GM12878 (cell line): Measurements from ENCODE around the gene NIN. TPM values are rescaled to one million over a fixed set of nuclear protein-coding genes. Genes with fewer than 3 reads are reported as not detected.
A peak's percentile ranks its signal among the peaks of the same experiment; 100 is the strongest.

Source experiments
- ATAC-seq: fragments of 200-7000 bp; cut with Tn5 transposase; 3 replicates; pipeline ENCODE4 v1.9.1; 2020; ENCODE audit warnings: mild to moderate bottlenecking, moderate library complexity
- BruUV-seq: library from RNA; stranded (reverse); fragments of 400-500 nt; replicated peaks from 2 replicates; lab custom pipeline; 2021; lab: Mats Ljungman, UMichigan
- CTCF ChIA-PET: fragments of 300-600 bp; sonication (Branson Sonifier 250); formaldehyde crosslinking; extraction: SDS; loops from one replicate; lab custom pipeline; 2021; ENCODE audit warnings: inconsistent platforms; lab: Yijun Ruan, JAX
- POLR2A ChIA-PET: fragments of 350-600 bp; formaldehyde crosslinking; extraction: SDS; loops from one replicate; lab custom pipeline; 2021; ENCODE audit warnings: inconsistent platforms; lab: Charles Lee
- RAD21 ChIA-PET: fragments of 300-600 bp; sonication (Branson Sonifier 250); formaldehyde crosslinking; loops from one replicate; lab custom pipeline; 2023; ENCODE audit warnings: antibody characterized with exemption; ENCODE audit not compliant: unreplicated experiment; lab: Charles Lee
- SMC1A ChIA-PET: fragments of 300-600 bp; sonication (Branson Sonifier 250); formaldehyde crosslinking; loops from one replicate; lab custom pipeline; 2023; ENCODE audit not compliant: unreplicated experiment, uncharacterized antibody; lab: Charles Lee
- DNase-seq: peaks from one replicate; pipeline ENCODE4 v3.0.0-alpha.2; 2011; ENCODE audit warnings: low read depth, low spot score
- FAIRE-seq: peaks from 3 replicates; lab custom pipeline; 2011; peaks lifted over from hg19 to GRCh38; lab: Jason Lieb, UNC
- H2AFZ ChIP-seq: 2 replicates; pipeline ENCODE4 v1.6.0; 2011; ENCODE audit warnings: low read depth, low read length, control low read depth; ENCODE audit not compliant: control insufficient read depth
- H3K27ac ChIP-seq: 2 replicates; pipeline ENCODE4 v1.5.1; 2011; ENCODE audit warnings: control low read depth; ENCODE audit not compliant: control insufficient read depth, insufficient read depth
- H3K27me3 ChIP-seq, 2 experiments: replicated peaks in 1 of 2; 2 replicates each; pipeline versions ENCODE4 v1.6.0 to v1.6.1; 2011; ENCODE audit warnings: low read length in 1 of 2; ENCODE audit not compliant: control insufficient read depth in 2 of 2, insufficient read depth in 2 of 2
- H3K36me3 ChIP-seq, 2 experiments: 2 replicates each; pipeline ENCODE4 v1.5.1; 2011; ENCODE audit warnings: low read length in 1 of 2; ENCODE audit not compliant: control insufficient read depth in 2 of 2, insufficient read depth in 2 of 2
- H3K4me1 ChIP-seq: 2 replicates; pipeline ENCODE4 v1.6.1; 2011; ENCODE audit warnings: mild to moderate bottlenecking, low read length, moderate library complexity, mixed read lengths; ENCODE audit not compliant: control insufficient read depth, insufficient read depth
- H3K4me2 ChIP-seq: 2 replicates; pipeline ENCODE4 v1.6.0; 2011; ENCODE audit warnings: control low read depth; ENCODE audit not compliant: control insufficient read depth, insufficient read depth
- H3K4me3 ChIP-seq: fragments of 200-600 bp; sonication (generic); 2 replicates; pipeline ENCODE4 v1.5.1; 2016
- H3K79me2 ChIP-seq: 2 replicates; pipeline ENCODE4 v1.6.0; 2011; ENCODE audit warnings: low read length; ENCODE audit not compliant: control insufficient read depth, insufficient read depth
- H3K9ac ChIP-seq: 2 replicates; pipeline ENCODE4 v1.8.0; 2011; ENCODE audit warnings: low read length, control low read depth, mixed read lengths; ENCODE audit not compliant: control insufficient read depth, insufficient read depth
- H3K9me3 ChIP-seq: replicated peaks from 3 replicates; pipeline ENCODE4 v1.5.1; 2011; ENCODE audit warnings: mild to moderate bottlenecking, low read length; ENCODE audit not compliant: control insufficient read depth, insufficient read depth
- H4K20me1 ChIP-seq: 2 replicates; pipeline ENCODE4 v1.6.0; 2011; ENCODE audit not compliant: control insufficient read depth, insufficient read depth
- ATF2 ChIP-seq: IDR thresholded peaks from 2 replicates; pipeline ENCODE4 v1.6.1; 2012; ENCODE audit warnings: low read length, inconsistent platforms
- CBX5 ChIP-seq: sonication (generic); IDR thresholded peaks from 2 replicates; pipeline ENCODE4 v1.6.1; 2016; ENCODE audit warnings: low read depth, moderate library complexity, mild to moderate bottlenecking, inconsistent platforms
- CEBPB ChIP-seq, 2 experiments: fragments of 150-350 bp in 1 of 2; IDR thresholded peaks; 2 replicates each; pipeline ENCODE4 v1.6.1; 2012 to 2014; ENCODE audit warnings: low read depth in 2 of 2, low read length in 2 of 2, borderline replicate concordance in 1 of 2, inconsistent platforms in 1 of 2
- CREB1 ChIP-seq: IDR thresholded peaks from 2 replicates; pipeline ENCODE4 v1.6.1; 2012; ENCODE audit warnings: low read depth, mild to moderate bottlenecking, inconsistent platforms
- JUNB ChIP-seq: IDR thresholded peaks from 2 replicates; pipeline ENCODE4 v1.6.1; 2016; ENCODE audit warnings: antibody characterized with exemption, mild to moderate bottlenecking
- RAD21 ChIP-seq: IDR thresholded peaks from 2 replicates; pipeline ENCODE4 v1.6.1; 2011; ENCODE audit warnings: mild to moderate bottlenecking, low read depth, low read length, moderate library complexity; ENCODE audit not compliant: insufficient read depth
- RUNX3 ChIP-seq: IDR thresholded peaks from 2 replicates; pipeline ENCODE4 v1.6.1; 2012; ENCODE audit warnings: low read length, inconsistent platforms
- TCF7 ChIP-seq: IDR thresholded peaks from 2 replicates; pipeline ENCODE4 v1.6.1; 2014; ENCODE audit warnings: antibody characterized with exemption, borderline replicate concordance
- ZNF622 ChIP-seq: fragments of 450-650 bp; IDR thresholded peaks from 2 replicates; pipeline ENCODE4 v1.6.1; 2017; ENCODE audit warnings: mild to moderate bottlenecking, inconsistent platforms
- WGBS: methylation state at CpG from one replicate; pipeline ENCODE4 v1.1.6; 2016; ENCODE audit warnings: low lambda C conversion rate; ENCODE audit not compliant: insufficient replicate concordance, insufficient coverage; ENCODE audit errors: missing lambda C conversion rate; 5-methylcytosine and 5-hydroxymethylcytosine counted together
- in situ Hi-C: fragments of 300-500 bp; cut with MboI; formaldehyde crosslinking; loops from 9 replicates; pipeline ENCODE4 v1.14.3; 2018; ENCODE audit warnings: mixed read lengths
- intact Hi-C: fragments of 100-400 bp; cut with micrococcal nuclease; formaldehyde crosslinking; loops from one replicate; pipeline ENCODE4 v1.14.2; 2022; ENCODE audit not compliant: unreplicated experiment
- polyA plus RNA-seq, 11 experiments: library from polyadenylated mRNA; depleted of rRNA in 4 of 11; unstranded in 6 of 11; stranded (reverse) in 5 of 11; fragments of >200 nt; fragmentation: Nextera tagmentation in 4 of 11; fragmentation: Illumina TruSeq in 1 of 11; extraction: Ambion mirVana in 4 of 11; extraction: Trizol in 1 of 11; gene quantifications; 1 replicate in 1 of 11; 2 replicates in 10 of 11; pipeline versions ENCODE4 v1.2.1 to v1.2.3, GENCODE V29; 2011 to 2016; ENCODE audit warnings: inconsistent platforms in 2 of 11, missing spikeins in 2 of 11, low read depth in 1 of 11
- total RNA-seq, 4 experiments: library from RNA; depleted of rRNA in 3 of 4; stranded (reverse); fragments of >200 nt in 3 of 4; fragmentation: Illumina TruSeq in 1 of 4; extraction: Trizol in 1 of 4; gene quantifications; 2 replicates each; pipeline versions ENCODE4 v1.2.1 to v1.2.3, GENCODE V29; 2013 to 2021

The NIN gene
- total and polyA plus RNA-seq, 10 of the 15 experiments (the other 5 are each of a cell fraction or from before 2014, with no cell fraction given), result 16.2 to 135 (median 70.3) TPM

- no peaks in the 10 kb centered on the region for H3K4me1 ChIP-seq
- H3K27ac ChIP-seq, result no peak overlapping the region
- CTCF ChIA-PET, result interaction anchor here (1.0 to 4.1 kb wide), 9 partner anchors 9 to 106 kb away, joined by 3 to 27 read pairs (median 4); no protein-coding TSS in a partner anchor
- POLR2A ChIA-PET, result interaction anchor here (0.6 kb wide), 1 partner anchor 416 kb away, joined by 5 read pairs; no protein-coding TSS in a partner anchor
- in situ Hi-C loops (no loop called here), intact Hi-C loops (no loop called here)
- peaks cover 14 to 62% of the 10 kb centered on the region in 2 experiments for H3K36me3 ChIP-seq
- H2AFZ ChIP-seq, result no peak overlapping the region
- TF ChIP-seq ZNF622 (no peak), RAD21 (0 out of 2 replicates have a peak, but pooled peaks have one; percentile 0), CBX5 (no peak), CREB1 (0 out of 2 replicates have a peak, but pooled peaks have one; percentile 32), RUNX3 (peak; percentile 66), JUNB (0 out of 2 replicates have a peak, but pooled peaks have one; percentile 22), TCF7 (peak; percentile 87), CEBPB (IDR thresholded peaks at IDR 0.05; ENCODE audit: borderline replicate concordance in 1 of 2, low read depth in 2 of 2, low read length in 2 of 2) (0 out of 4 replicates have a peak, but pooled peaks of 1 of the 2 experiments have one; percentile 27), ATF2 (0 out of 2 replicates have a peak, but pooled peaks have one; percentile 47)
- no peaks in the 10 kb centered on the region for H3K79me2 ChIP-seq
- no TSS peak for BruUV-seq
- DNase-seq, result no peak
- 32% methylated on average over 3 of the region's 3 CpGs for WGBS
- no peak overlapping the region for H3K4me2 ChIP-seq
- H4K20me1 ChIP-seq, result no peaks in the 10 kb centered on the region
- no peak for ATAC-seq
- no peaks in the 10 kb centered on the region for H3K27me3 ChIP-seq
- no peak overlapping the region for H3K4me3 ChIP-seq
- peak; percentile 73 for FAIRE-seq
- no peak overlapping the region for H3K9ac ChIP-seq
- RAD21 ChIA-PET, result interaction anchor here (0.7 to 3.0 kb wide), 9 partner anchors 11 to 133 kb away, joined by 3 to 13 read pairs (median 6); no protein-coding TSS in a partner anchor
- H3K9me3 ChIP-seq, result peaks cover 5% of the 10 kb centered on the region; the same call in 2 of the 3 replicates
- SMC1A ChIA-PET, result interaction anchor here (0.7 to 3.3 kb wide), 16 partner anchors 9 to 134 kb away, joined by 3 to 24 read pairs (median 4); no protein-coding TSS in a partner anchor
These were observed 104.4 kb downstream of the NIN start for GRCh38 chr14:50726372-50727107.
